Endodermal cell (in vitro differentiated cells): ENCODE results near the gene P3H4. TPM values are rescaled to one million over a fixed set of nuclear protein-coding genes. Genes with fewer than 3 reads are reported as not detected.
A peak's percentile ranks its signal among the peaks of the same experiment; 100 is the strongest.

Experiments
- DNase-seq: peaks from one replicate; pipeline ENCODE4 v3.0.0-alpha.2; 2017
- H3K27ac ChIP-seq: 2 replicates; pipeline ENCODE4 v1.5.1; 2013; ENCODE audit warnings: mild to moderate bottlenecking, low read depth, low read length, moderate library complexity
- H3K27me3 ChIP-seq: 2 replicates; pipeline ENCODE4 v1.6.1; 2013; ENCODE audit warnings: mild to moderate bottlenecking, low read length, moderate library complexity; ENCODE audit not compliant: insufficient read depth, control insufficient read depth, poor library complexity, severe bottlenecking
- H3K36me3 ChIP-seq: 2 replicates; pipeline ENCODE4 v1.7.0; 2013; ENCODE audit warnings: mild to moderate bottlenecking, low read length, moderate library complexity; ENCODE audit not compliant: control insufficient read depth, insufficient read depth
- H3K4me1 ChIP-seq: one replicate; pipeline ENCODE4 v1.7.0; 2013; ENCODE audit warnings: low read length; ENCODE audit not compliant: control insufficient read depth, insufficient read depth
- H3K4me3 ChIP-seq: 2 replicates; pipeline ENCODE4 v1.5.1; 2013; ENCODE audit warnings: mild to moderate bottlenecking, low read length, moderate library complexity
- H3K9ac ChIP-seq: 2 replicates; pipeline ENCODE4 v1.6.1; 2013; ENCODE audit warnings: mild to moderate bottlenecking, low read length, moderate library complexity; ENCODE audit not compliant: poor library complexity, severe bottlenecking; ENCODE audit errors: extremely low read depth
- H3K9me3 ChIP-seq: 2 replicates; pipeline ENCODE4 v1.6.1; 2013; ENCODE audit warnings: mild to moderate bottlenecking, low read length, moderate library complexity; ENCODE audit not compliant: control insufficient read depth
- H3K27ac Mint-ChIP-seq: 2 replicates; pipeline ENCODE4 v1.8.0; 2020; ENCODE audit warnings: mixed read lengths
- H3K27me3 Mint-ChIP-seq: 2 replicates; pipeline ENCODE4 v1.8.0; 2021; ENCODE audit warnings: mild to moderate bottlenecking, mixed read lengths; ENCODE audit not compliant: insufficient read depth
- H3K36me3 Mint-ChIP-seq: 2 replicates; pipeline ENCODE4 v1.8.0; 2020; ENCODE audit warnings: low read depth, mixed read lengths
- H3K4me1 Mint-ChIP-seq: 2 replicates; pipeline ENCODE4 v1.8.0; 2020; ENCODE audit warnings: mixed read lengths
- H3K4me3 Mint-ChIP-seq: 2 replicates; pipeline ENCODE4 v1.8.0; 2020; ENCODE audit warnings: mild to moderate bottlenecking, moderate library complexity, mixed read lengths
- H3K9me3 Mint-ChIP-seq: 2 replicates; pipeline ENCODE4 v1.8.0; 2020; ENCODE audit warnings: mild to moderate bottlenecking, mixed read lengths
- CTCF ChIP-seq: fragments of 200-600 bp; sonication (generic); conservative IDR thresholded peaks from 2 replicates; pipeline ENCODE4 v1.5.0; 2021; ENCODE audit warnings: antibody characterized with exemption, mild to moderate bottlenecking
- WGBS, 2 experiments: methylation state at CpG; one replicate each; pipeline versions ENCODE4 v1.1.5 to v1.1.7; 2013; ENCODE audit warnings: missing lambda C conversion rate in 2 of 2, mixed read lengths in 1 of 2; ENCODE audit not compliant: insufficient coverage in 1 of 2, insufficient read length in 1 of 2; 5-methylcytosine and 5-hydroxymethylcytosine counted together
- total RNA-seq, 2 donors: library from RNA; stranded (reverse); fragmentation: NEBNext Ultra II Directional in 1 of 2; extraction: Animal tissue kit (Norgen Biotek cat#: 25700) in 1 of 2; gene quantifications; 2 replicates in 1 of 2; 3 replicates in 1 of 2; pipeline ENCODE4 v1.2.1, GENCODE V29; 2021

P3H4 gene
- total RNA-seq, 2 donors from 2014 or later: 23.9 to 40.6 TPM

- Histone ChIP-seq H3K27ac (peak overlapping the region; percentile 61), H3K9me3 (no peaks in the 10 kb centered on the region), H3K36me3 (peaks cover 30% of the 10 kb centered on the region), H3K4me3 (no peak overlapping the region), H3K4me1 (peaks cover 13% of the 10 kb centered on the region), H3K9ac (no peak overlapping the region), H3K27me3 (no peaks in the 10 kb centered on the region)
- no peak for TF ChIP-seq CTCF
- no peaks in the 10 kb centered on the region for H3K9me3 Mint-ChIP-seq
- peaks cover 16% of the 10 kb centered on the region for H3K36me3 Mint-ChIP-seq
- H3K27me3 Mint-ChIP-seq: no peaks in the 10 kb centered on the region
- WGBS, 2 experiments: 93% methylated on average over 4 of the region's 4 CpGs; no CpG with 5 or more reads in 1 of the 2 experiments
- DNase-seq: no peak
- H3K4me3 Mint-ChIP-seq: peak overlapping the region; percentile 19
- peak overlapping the region; percentile 82 for H3K27ac Mint-ChIP-seq
- peaks cover 29% of the 10 kb centered on the region for H3K4me1 Mint-ChIP-seq
Measured at GRCh38 chr17:41782142-41782541, 29.6 kb downstream of the P3H4 start.

- H3K27me3 ChIP-seq: no peaks in the 10 kb centered on the region
- Mint-ChIP-seq H3K9me3 (no peaks in the 10 kb centered on the region), H3K27ac (peak overlapping the region; percentile 82), H3K4me3 (peak overlapping the region; percentile 19), H3K4me1 (peaks cover 26% of the 10 kb centered on the region), H3K27me3 (no peaks in the 10 kb centered on the region), H3K36me3 (peaks cover 19% of the 10 kb centered on the region)
- H3K9me3 ChIP-seq: no peaks in the 10 kb centered on the region
- H3K36me3 ChIP-seq: peaks cover 33% of the 10 kb centered on the region
- peaks cover 14% of the 10 kb centered on the region for H3K4me1 ChIP-seq
- no peak for DNase-seq
- 86 to 91% methylated on average over 13 of the region's 13 CpGs for WGBS, 2 experiments
- H3K9ac ChIP-seq: no peak overlapping the region
- H3K4me3 ChIP-seq: no peak overlapping the region
- H3K27ac ChIP-seq: peak overlapping the region; percentile 61
- no peak for TF ChIP-seq CTCF
Measured at GRCh38 chr17:41781404-41782110, 30.2 kb downstream of the P3H4 start.

GRCh38 chr17:41779954-41780353, 31.8 kb downstream of the P3H4 start:
- no peaks in the 10 kb centered on the region for H3K9me3 ChIP-seq
- H3K9ac ChIP-seq: no peak overlapping the region
- Mint-ChIP-seq H3K4me1 (peaks cover 36% of the 10 kb centered on the region), H3K9me3 (no peaks in the 10 kb centered on the region), H3K36me3 (peaks cover 34% of the 10 kb centered on the region), H3K4me3 (no peak overlapping the region), H3K27ac (no peak overlapping the region), H3K27me3 (no peaks in the 10 kb centered on the region)
- no peak for TF ChIP-seq CTCF
- H3K4me3 ChIP-seq: no peak overlapping the region
- peaks cover 14% of the 10 kb centered on the region for H3K4me1 ChIP-seq
- DNase-seq: no peak
- no peaks in the 10 kb centered on the region for H3K27me3 ChIP-seq
- WGBS, 2 experiments: 94 to 100% methylated on average over 1 of the region's 1 CpG
- no peak overlapping the region for H3K27ac ChIP-seq
- peaks cover 49% of the 10 kb centered on the region for H3K36me3 ChIP-seq
